Measurements from ENCODE around the gene GATA2.

GATA2 gene

DNA sequence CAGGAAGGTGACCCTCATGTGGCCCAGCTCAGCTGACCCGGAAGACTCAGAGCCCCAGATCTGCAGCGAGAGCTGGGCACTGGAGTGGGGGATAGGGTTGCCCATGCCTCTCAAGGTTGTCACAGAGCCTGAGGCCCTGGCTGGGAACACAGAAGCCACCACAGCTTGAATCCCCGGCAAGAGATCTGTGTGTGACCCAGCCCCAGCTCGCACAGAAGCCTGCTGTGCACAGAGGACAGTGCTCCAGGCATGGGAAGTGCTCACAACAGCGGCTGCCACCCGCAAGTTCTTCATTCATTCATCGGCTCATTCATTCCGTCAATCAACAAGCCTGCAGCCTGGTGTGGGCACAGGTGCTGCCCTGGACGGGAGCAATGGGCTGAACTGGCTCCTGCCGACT lies 62.7 kb downstream of the GATA2 start:
- no peak for DNase-seq

DNA sequence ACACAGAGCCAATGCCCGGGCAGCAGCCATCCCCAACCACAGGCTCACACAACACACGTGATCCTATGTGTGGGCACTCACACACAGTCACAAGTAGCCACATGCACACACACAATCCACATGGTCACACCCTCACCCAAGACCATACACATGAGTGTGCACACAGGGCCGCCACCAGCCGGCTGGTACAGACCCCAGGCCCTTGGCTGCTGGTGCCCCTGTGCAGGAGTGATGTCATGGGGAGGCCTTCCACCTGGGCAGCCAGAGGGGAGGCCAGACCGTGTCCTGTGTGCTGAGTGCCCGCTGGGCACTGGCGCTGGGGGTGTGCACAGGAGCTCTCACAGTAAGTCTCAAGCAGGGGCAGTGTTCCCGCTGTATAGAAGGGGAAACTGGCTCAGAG lies 63.2 kb downstream of the GATA2 start:
- DNase-seq: no peak
